GM12891 (cell line): ENCODE results near the gene GSTM4.

Experiments used
- PAX5 ChIP-seq: IDR thresholded peaks from 2 replicates; pipeline ENCODE4 v1.6.1; 2011; ENCODE audit warnings: low read length, moderate library complexity, mild to moderate bottlenecking; ENCODE audit not compliant: insufficient read depth, severe bottlenecking
- POLR2A ChIP-seq: IDR thresholded peaks from 2 replicates; pipeline ENCODE4 v1.6.1; 2011; ENCODE audit warnings: low read depth, low read length, control low read depth
- POLR2AphosphoS5 ChIP-seq: IDR thresholded peaks from 2 replicates; pipeline ENCODE4 v1.6.1; 2011; ENCODE audit warnings: low read depth, low read length, control low read depth
- TAF1 ChIP-seq: IDR thresholded peaks from 2 replicates; pipeline ENCODE4 v1.6.1; 2011; ENCODE audit warnings: low read depth, low read length, control low read depth

DNA sequence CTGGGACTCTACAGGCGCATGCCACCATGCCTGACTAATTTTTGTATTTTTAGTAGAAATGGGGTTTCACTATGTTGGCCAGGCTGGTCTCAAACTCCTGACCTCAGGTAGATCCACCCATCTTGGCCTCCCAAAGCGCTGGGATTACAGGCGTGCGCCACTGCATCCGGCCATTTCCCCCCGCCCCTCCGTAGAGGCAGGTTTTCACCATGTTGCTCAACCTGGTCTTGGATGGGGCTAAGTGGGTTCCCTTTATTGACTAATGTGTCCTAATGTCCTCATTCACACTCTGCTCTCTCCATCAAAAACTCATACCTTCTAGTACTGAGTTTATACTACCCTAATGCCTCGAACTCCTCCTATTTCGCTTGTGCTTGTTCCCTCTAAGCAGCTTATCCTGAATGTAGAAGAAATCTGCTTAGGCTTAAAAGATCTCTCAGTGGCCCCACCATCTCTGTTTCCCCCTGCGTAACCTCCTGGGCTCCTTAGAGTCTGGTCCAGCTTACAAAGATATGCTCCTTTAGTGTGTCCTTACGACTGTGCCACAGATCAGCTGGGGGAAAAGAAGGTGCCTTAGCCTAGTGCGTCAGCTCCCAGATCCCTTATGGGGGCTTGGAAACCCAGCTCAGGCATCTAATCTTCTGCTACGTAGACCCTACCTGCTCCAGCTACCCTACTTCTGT lies 44.5 kb upstream of the GSTM4 start:
- no peak for TF ChIP-seq POLR2A
- TF ChIP-seq POLR2AphosphoS5 = no peak
- TF ChIP-seq TAF1 = no peak
- TF ChIP-seq PAX5 = no peak
